ENCODE measurements around the gene DEDD. TPM values are rescaled to one million over a fixed set of nuclear protein-coding genes. Genes with fewer than 3 reads are reported as not detected.

Gene DEDD
- total RNA-seq, 2 experiments from 2014 or later = 21.1 to 41.9 TPM

GRCh38 chr1:161131523-161132409 is 701 bp downstream of the DEDD start:
- BruUV-seq (replicated peaks) = no TSS peak
- CTCF ChIA-PET (ENCODE audit: unreplicated experiment) = interaction anchor here (1.0 to 1.4 kb wide), 2 partner anchors 15 to 45 kb away, joined by 3 to 4 read pairs; partner anchors contain the start of gene B4GALT3
- POLR2A ChIA-PET = interaction anchor here (0.9 to 2.0 kb wide), 5 partner anchors 10 to 71 kb away, joined by 3 to 10 read pairs (median 3); partner anchors contain the start of genes NDUFS2, NIT1 and PFDN2
- peaks cover 40% of the 10 kb centered on the region for H3K36me3 ChIP-seq (ENCODE audit: insufficient read depth, low read length)
- H3K4me3 ChIP-seq (ENCODE audit: low read depth, low read length, poor library complexity, severe bottlenecking) = peak overlapping the region; percentile 86
- H3K9me3 ChIP-seq (ENCODE audit: low read length) = no peaks in the 10 kb centered on the region
- intact Hi-C loops (cut with micrococcal nuclease; ENCODE audit: unreplicated experiment) = no loop called here
- DNase-seq (ENCODE audit: low spot score) = no peak
- peak overlapping the region; percentile 70 for H3K27ac ChIP-seq (ENCODE audit: low read depth, low read length, poor library complexity, severe bottlenecking)
- H3K4me2 ChIP-seq (ENCODE audit: low read length) = peak overlapping the region; percentile 85
- TF ChIP-seq CTCF (conservative IDR thresholded peaks at IDR 0.05; ENCODE audit: low read length) = no peak
- no peak for TF ChIP-seq EZH2phosphoT487 (IDR thresholded peaks at IDR 0.05; ENCODE audit: borderline replicate concordance, low read depth, low read length)
- peaks cover 28% of the 10 kb centered on the region; the same call in 1 of the 2 replicates for H3K79me2 ChIP-seq (ENCODE audit: insufficient read depth, low read depth, low read length)
- H4K20me1 ChIP-seq (ENCODE audit: insufficient read depth, low read length) = no peaks in the 10 kb centered on the region
- peaks cover 29% of the 10 kb centered on the region for H3K4me1 ChIP-seq (ENCODE audit: insufficient read depth, low read length, poor library complexity, severe bottlenecking)
- no peaks in the 10 kb centered on the region for H3K9me2 ChIP-seq (ENCODE audit: insufficient read depth, low read length)
- H2AFZ ChIP-seq (ENCODE audit: low read length) = peak overlapping the region; percentile 93

- POLR2A ChIA-PET = no interaction called here
Measured at GRCh38 chr1:161130266-161130665, 2.2 kb downstream of the DEDD start.

More at GRCh38 chr1:161130266-161130665, 2.2 kb downstream of the DEDD start:
- no peaks in the 10 kb centered on the region for H3K9me2 ChIP-seq (ENCODE audit: insufficient read depth, low read length)
- no TSS peak for BruUV-seq (replicated peaks)
- no peak for DNase-seq (ENCODE audit: low spot score)
- peaks cover 28% of the 10 kb centered on the region; the same call in 1 of the 2 replicates for H3K79me2 ChIP-seq (ENCODE audit: insufficient read depth, low read depth, low read length)
- no peaks in the 10 kb centered on the region for H4K20me1 ChIP-seq (ENCODE audit: insufficient read depth, low read length)
- no peaks in the 10 kb centered on the region for H3K9me3 ChIP-seq (ENCODE audit: low read length)
- TF ChIP-seq EZH2phosphoT487 (IDR thresholded peaks at IDR 0.05; ENCODE audit: borderline replicate concordance, low read depth, low read length) (no peak), CTCF (conservative IDR thresholded peaks at IDR 0.05; ENCODE audit: low read length) (no peak)
- CTCF ChIA-PET (ENCODE audit: unreplicated experiment) = no interaction called here
- peaks cover 53% of the 10 kb centered on the region for H3K36me3 ChIP-seq (ENCODE audit: insufficient read depth, low read length)
- intact Hi-C loops (cut with micrococcal nuclease; ENCODE audit: unreplicated experiment) = no loop called here
- H3K4me3 ChIP-seq (ENCODE audit: low read depth, low read length, poor library complexity, severe bottlenecking) = no peak overlapping the region
- no peak overlapping the region for H2AFZ ChIP-seq (ENCODE audit: low read length)
- H3K27ac ChIP-seq (ENCODE audit: low read depth, low read length, poor library complexity, severe bottlenecking) = no peak overlapping the region
- H3K4me1 ChIP-seq (ENCODE audit: insufficient read depth, low read length, poor library complexity, severe bottlenecking) = peaks cover 24% of the 10 kb centered on the region
- H3K4me2 ChIP-seq (ENCODE audit: low read length) = peak overlapping the region; percentile 85
